Right ventricle myocardium inferior (tissue), 1 donor: Measurements from ENCODE around the gene PGS1. TPM values are rescaled to one million over a fixed set of nuclear protein-coding genes. Genes with fewer than 3 reads are reported as not detected.

ENCODE experiments used
- ATAC-seq: fragments of 200-7000 bp; cut with Tn5 transposase; one replicate; pipeline ENCODE4 v1.9.1; 2020; ENCODE audit warnings: mild to moderate bottlenecking, moderate library complexity
- DNase-seq: peaks from one replicate; pipeline ENCODE4 v3.0.0; 2021; ENCODE audit errors: missing footprints
- intact Hi-C: fragments of 100-400 bp; cut with DNase I; formaldehyde crosslinking; loops from one replicate; pipeline ENCODE4 v1.11.0; 2022
- total RNA-seq: library from RNA; stranded (reverse); fragmentation: NEBNext Ultra II Directional; extraction: Animal tissue kit (Norgen Biotek cat#: 25700); gene quantifications from one replicate; pipeline ENCODE4 v1.2.1, GENCODE V29; 2021
- donor health status: DM: no; HTN: yes; CAD: no; lungs with severe emphysema.

Gene PGS1
- total RNA-seq, 1 donor from 2014 or later: 16.7 TPM

GRCh38 chr17:78399028-78399692 lies 20.7 kb downstream of the PGS1 start:
- intact Hi-C loops: no loop called here
- ATAC-seq (no peak), DNase-seq (peak; percentile 53)

GRCh38 chr17:78399693-78400144 lies 21.3 kb downstream of the PGS1 start:
- DNase-seq (peak; percentile 57), ATAC-seq (no peak)
- intact Hi-C loops: no loop called here

- intact Hi-C loops: no loop called here
- DNase-seq (peak; percentile 60), ATAC-seq (no peak)
Measured at GRCh38 chr17:78400581-78401240, 22.3 kb downstream of the PGS1 start.

- ATAC-seq: no peak
Measured at GRCh38 chr17:78401246-78401645, 22.8 kb downstream of the PGS1 start.

GRCh38 chr17:78401891-78402290 lies 23.4 kb downstream of the PGS1 start:
- DNase-seq (peak; percentile 27), ATAC-seq (no peak)
- intact Hi-C loops: no loop called here

More at GRCh38 chr17:78401246-78401645, 22.8 kb downstream of the PGS1 start:
- peak; percentile 41 for DNase-seq
- intact Hi-C loops: no loop called here

GRCh38 chr17:78403822-78404221 lies 25.4 kb downstream of the PGS1 start:
- DNase-seq (peak; percentile 34), ATAC-seq (no peak)
- intact Hi-C loops: no loop called here

GRCh38 chr17:78406396-78406795 lies 27.9 kb downstream of the PGS1 start:
- ATAC-seq: no peak
- intact Hi-C loops: no loop called here
- DNase-seq: no peak

GRCh38 chr17:78406920-78407319 lies 28.5 kb downstream of the PGS1 start:
- DNase-seq (peak; percentile 0), ATAC-seq (no peak)
- intact Hi-C loops: no loop called here

- peak; percentile 9 for DNase-seq
- intact Hi-C loops: no loop called here
- no peak for ATAC-seq
Measured at GRCh38 chr17:78407387-78408000, 29.0 kb downstream of the PGS1 start.

- DNase-seq (peak; percentile 45), ATAC-seq (no peak)
- intact Hi-C loops: no loop called here
Measured at GRCh38 chr17:78408476-78409050, 30.1 kb downstream of the PGS1 start.

GRCh38 chr17:78409191-78409928 lies 30.9 kb downstream of the PGS1 start:
- DNase-seq: no peak
- ATAC-seq: no peak
- intact Hi-C loops: no loop called here

GRCh38 chr17:78411241-78411857 lies 32.9 kb downstream of the PGS1 start:
- ATAC-seq: peak; percentile 67
- peak; percentile 39 for DNase-seq
- intact Hi-C loops: no loop called here

GRCh38 chr17:78412403-78412802 lies 34.0 kb downstream of the PGS1 start:
- ATAC-seq (no peak), DNase-seq (no peak)
- intact Hi-C loops: no loop called here

GRCh38 chr17:78414178-78415162 lies 36.0 kb downstream of the PGS1 start:
- intact Hi-C loops: no loop called here
- ATAC-seq (no peak), DNase-seq (no peak)

- no peak for DNase-seq
- no peak for ATAC-seq
- intact Hi-C loops: no loop called here
Measured at GRCh38 chr17:78415821-78416711, 37.6 kb downstream of the PGS1 start.

GRCh38 chr17:78416791-78417530 lies 38.5 kb downstream of the PGS1 start:
- ATAC-seq: peak; percentile 46
- intact Hi-C loops: no loop called here
- DNase-seq: peak; percentile 75
